CD4-positive, alpha-beta T cell (primary cell): ENCODE measurements around the gene EPB41L4B. TPM values are rescaled to one million over a fixed set of nuclear protein-coding genes. Genes with fewer than 3 reads are reported as not detected.
"Not testable (repeated sequence)": the region's sequence is repeated elsewhere in the genome, so short reads cannot be mapped to it uniquely, and the experiment has no call there.

Experiments used
- ATAC-seq: fragments of 200-7000 bp; cut with Tn5 transposase; one replicate; pipeline ENCODE4 v1.10.0; 2022; ENCODE audit warnings: mild to moderate bottlenecking; ENCODE audit not compliant: poor library complexity
- CTCF ChIA-PET: fragments of 350-600 bp; sonication (Branson Sonifier 250); formaldehyde crosslinking; loops from one replicate; lab custom pipeline; 2021; ENCODE audit warnings: antibody characterized with exemption, inconsistent platforms; lab: Charles Lee
- POLR2A ChIA-PET: fragments of 350-600 bp; sonication (Branson Sonifier 250); formaldehyde crosslinking; loops from one replicate; lab custom pipeline; 2021; ENCODE audit warnings: antibody characterized with exemption, inconsistent platforms; lab: Charles Lee
- DNase-seq, 14 experiments: peaks; one replicate each; pipeline ENCODE4 v3.0.0-alpha.2; 2013 to 2020; ENCODE audit warnings: mixed read lengths in 2 of 14
- H3K27ac ChIP-seq, 2 donors: one replicate each; pipeline versions ENCODE4 v1.5.1 to v1.7.0; 2013; ENCODE audit warnings: low read length in 2 of 2, low read depth in 1 of 2, mild to moderate bottlenecking in 1 of 2
- H3K27me3 ChIP-seq, 2 experiments: 1 replicate in 1 of 2; 2 replicates in 1 of 2; pipeline versions ENCODE4 v1.6.1 to v1.7.0; 2013; ENCODE audit warnings: low read length in 2 of 2, control low read depth in 1 of 2, mild to moderate bottlenecking in 1 of 2, moderate library complexity in 1 of 2; ENCODE audit not compliant: insufficient read depth in 2 of 2, control insufficient read depth in 1 of 2
- H3K36me3 ChIP-seq: one replicate; pipeline ENCODE4 v1.6.1; 2013; ENCODE audit warnings: low read length, control low read depth; ENCODE audit not compliant: insufficient read depth
- H3K4me1 ChIP-seq: one replicate; pipeline ENCODE4 v1.6.1; 2013; ENCODE audit warnings: low read length, control low read depth; ENCODE audit not compliant: insufficient read depth
- H3K4me3 ChIP-seq: one replicate; pipeline ENCODE4 v1.5.1; 2013; ENCODE audit warnings: mild to moderate bottlenecking, low read length, moderate library complexity
- H3K9me3 ChIP-seq, 2 experiments: 1 replicate in 1 of 2; 2 replicates in 1 of 2; pipeline versions ENCODE4 v1.6.1 to v1.7.0; 2013; ENCODE audit warnings: low read length in 2 of 2, mild to moderate bottlenecking in 2 of 2, control low read depth in 1 of 2, moderate library complexity in 1 of 2; ENCODE audit not compliant: control insufficient read depth in 1 of 2, insufficient read depth in 1 of 2
- H3K27ac Mint-ChIP-seq: one replicate; pipeline ENCODE4 v1.8.0; 2020; ENCODE audit warnings: mixed read lengths
- H3K27me3 Mint-ChIP-seq: one replicate; pipeline ENCODE4 v1.8.0; 2021; ENCODE audit warnings: mixed read lengths
- H3K36me3 Mint-ChIP-seq: one replicate; pipeline ENCODE4 v1.8.0; 2021; ENCODE audit warnings: low read depth, mixed read lengths
- H3K4me1 Mint-ChIP-seq: one replicate; pipeline ENCODE4 v1.8.0; 2021; ENCODE audit warnings: low read depth, mixed read lengths
- H3K4me3 Mint-ChIP-seq: one replicate; pipeline ENCODE4 v1.8.0; 2020; ENCODE audit warnings: mild to moderate bottlenecking, mixed read lengths
- H3K9me3 Mint-ChIP-seq: one replicate; pipeline ENCODE4 v1.8.0; 2020; ENCODE audit warnings: mixed read lengths
- CTCF ChIP-seq: fragments of 200-600 bp; IDR thresholded peaks from one replicate; pipeline ENCODE4 v1.8.0; 2022; ENCODE audit warnings: antibody characterized with exemption, mild to moderate bottlenecking
- intact Hi-C, 2 experiments: fragments of 100-400 bp; cut with DNase I in 1 of 2; cut with micrococcal nuclease in 1 of 2; formaldehyde crosslinking; loops; one replicate each; pipeline versions ENCODE4 v1.15.1 to v1.9.0; 2023 to 2025; cut with DNase I, micrococcal nuclease
- total RNA-seq, 174 experiments: library from RNA in 2 of 174; stranded (reverse) in 2 of 174; gene quantifications; one replicate each; pipeline ENCODE4 v1.2.3 and lab custom pipeline; 2021 to 2026

EPB41L4B gene
- total RNA-seq, 2 experiments from 2014 or later: not detected

- no peaks in the 10 kb centered on the region for H3K36me3 Mint-ChIP-seq
- no peak for ATAC-seq
- H3K9me3 ChIP-seq: no peaks in the 10 kb centered on the region
- no peaks in the 10 kb centered on the region for H3K27me3 Mint-ChIP-seq
- H3K27ac ChIP-seq: no peak overlapping the region
- peaks cover 5% of the 10 kb centered on the region for H3K4me1 Mint-ChIP-seq
- no peak overlapping the region for H3K27ac Mint-ChIP-seq
- H3K9me3 Mint-ChIP-seq: no peaks in the 10 kb centered on the region
- CTCF ChIA-PET: no interaction called here
- no peaks in the 10 kb centered on the region for H3K27me3 ChIP-seq
- H3K4me3 Mint-ChIP-seq: no peak overlapping the region
- intact Hi-C loops: no loop called here
- no peak for DNase-seq
- H3K4me1 ChIP-seq: no peaks in the 10 kb centered on the region
- no peaks in the 10 kb centered on the region for H3K36me3 ChIP-seq
- no peak for TF ChIP-seq CTCF
- no peak overlapping the region for H3K4me3 ChIP-seq
- POLR2A ChIA-PET: no interaction called here
These were observed 188.3 kb downstream of the EPB41L4B start for GRCh38 chr9:109132567-109133021.

- ATAC-seq (no peak), DNase-seq (no peak)
- Mint-ChIP-seq H3K27ac (no peak overlapping the region), H3K27me3 (no peaks in the 10 kb centered on the region), H3K9me3 (no peaks in the 10 kb centered on the region), H3K4me1 (peaks cover 5% of the 10 kb centered on the region), H3K36me3 (no peaks in the 10 kb centered on the region), H3K4me3 (no peak overlapping the region)
- H3K36me3 ChIP-seq: no peaks in the 10 kb centered on the region
- no peaks in the 10 kb centered on the region for H3K27me3 ChIP-seq
- H3K4me3 ChIP-seq: no peak overlapping the region
- H3K4me1 ChIP-seq: no peaks in the 10 kb centered on the region
- ChIA-PET POLR2A (interaction anchor here (1.2 kb wide), 1 partner anchor 9 kb away, joined by 3 read pairs; no protein-coding TSS in a partner anchor), CTCF (interaction anchor here (0.6 kb wide), 1 partner anchor 18 kb away, joined by 3 read pairs; no protein-coding TSS in a partner anchor)
- no peaks in the 10 kb centered on the region for H3K9me3 ChIP-seq
- no peak for TF ChIP-seq CTCF
- H3K27ac ChIP-seq: no peak overlapping the region
- intact Hi-C loops: loop anchor here in 1 of 2 experiments (10.0 kb wide), 1 partner anchor 1845 kb away; the partner anchor contains the start of gene RAD23B
These were observed 191.2 kb downstream of the EPB41L4B start for GRCh38 chr9:109129470-109130197.

- H3K4me1 ChIP-seq, H3K9me3 Mint-ChIP-seq, DNase-seq, H3K27ac ChIP-seq, H3K27me3 Mint-ChIP-seq, H3K27ac Mint-ChIP-seq, H3K36me3 Mint-ChIP-seq, H3K4me1 Mint-ChIP-seq, H3K36me3 ChIP-seq, H3K27me3 ChIP-seq, H3K4me3 Mint-ChIP-seq, H3K9me3 ChIP-seq, POLR2A ChIA-PET, CTCF ChIA-PET, H3K4me3 ChIP-seq, ATAC-seq: not testable (repeated sequence)
- intact Hi-C loops: loop anchor here in 1 of 2 experiments (10.0 kb wide), 1 partner anchor 1842 kb away; the partner anchor contains the start of gene RAD23B
These were observed 194.2 kb downstream of the EPB41L4B start for GRCh38 chr9:109126671-109127070.
